ENCODE data around the gene PDE6B.

- TF ChIP-seq GATA2 (IDR thresholded peaks at IDR 0.05; ENCODE audit: low read depth, low read length) (no peak), GATA3 (IDR thresholded peaks at IDR 0.05; ENCODE audit: low read depth, low read length) (no peak)
These were observed 79.0 kb downstream of the PDE6B start for GRCh38 chr4:704198-704891.

Data from SH-SY5Y (cell line).